Activated T-cell treated with anti-CD3 and anti-CD28 coated beads, Interleukin-2, amount 50 U/mL, for 4 hours (primary cell): Measurements from ENCODE around the gene CDYL2. TPM values are rescaled to one million over a fixed set of nuclear protein-coding genes. Genes with fewer than 3 reads are reported as not detected.
"Not testable (repeated sequence)": the region's sequence is repeated elsewhere in the genome, so short reads cannot be mapped to it uniquely, and the experiment has no call there.

Experiments
- ATAC-seq, 2 donors: fragments of 200-7000 bp; cut with Tn5 transposase; one replicate each; pipeline ENCODE4 v1.10.0; 2021
- DNase-seq: peaks from one replicate; pipeline ENCODE4 v3.0.0-alpha.2; 2020
- H3K27me3 Mint-ChIP-seq: one replicate; pipeline ENCODE4 v1.8.0; 2021; ENCODE audit warnings: low read depth, mixed read lengths
- H3K36me3 Mint-ChIP-seq: one replicate; pipeline ENCODE4 v1.8.0; 2022; ENCODE audit warnings: mixed read lengths; ENCODE audit not compliant: insufficient read depth
- H3K4me1 Mint-ChIP-seq: one replicate; pipeline ENCODE4 v1.8.0; 2021; ENCODE audit warnings: low read depth, mixed read lengths
- H3K4me3 Mint-ChIP-seq: one replicate; pipeline ENCODE4 v1.8.0; 2021; ENCODE audit warnings: mild to moderate bottlenecking, moderate library complexity, mixed read lengths
- H3K9me3 Mint-ChIP-seq: one replicate; pipeline ENCODE4 v1.8.0; 2021; ENCODE audit warnings: mixed read lengths
- total RNA-seq, 3 donors: library from RNA; stranded (reverse); gene quantifications; one replicate each; pipeline ENCODE4 v1.2.1, GENCODE V29; 2021

CDYL2 gene
- total RNA-seq, 3 donors from 2014 or later: 15.3 to 19.8 (median 15.6) TPM

- no peaks in the 10 kb centered on the region for H3K27me3 Mint-ChIP-seq
- H3K9me3 Mint-ChIP-seq: peaks cover 4% of the 10 kb centered on the region
- no peak overlapping the region for H3K4me3 Mint-ChIP-seq
- H3K36me3 Mint-ChIP-seq: peaks cover 8% of the 10 kb centered on the region
- DNase-seq: no peak
- peaks cover 1% of the 10 kb centered on the region for H3K4me1 Mint-ChIP-seq
- no peak for ATAC-seq
These were observed 10.3 kb downstream of the CDYL2 start for GRCh38 chr16:80794071-80794470.

GRCh38 chr16:80792031-80792430, 12.4 kb downstream of the CDYL2 start:
- Mint-ChIP-seq H3K4me3 (no peak overlapping the region), H3K9me3 (peaks cover 4% of the 10 kb centered on the region), H3K36me3 (peaks cover 8% of the 10 kb centered on the region), H3K27me3 (no peaks in the 10 kb centered on the region), H3K4me1 (peaks cover 4% of the 10 kb centered on the region)
- ATAC-seq (no peak), DNase-seq (no peak)

DNA sequence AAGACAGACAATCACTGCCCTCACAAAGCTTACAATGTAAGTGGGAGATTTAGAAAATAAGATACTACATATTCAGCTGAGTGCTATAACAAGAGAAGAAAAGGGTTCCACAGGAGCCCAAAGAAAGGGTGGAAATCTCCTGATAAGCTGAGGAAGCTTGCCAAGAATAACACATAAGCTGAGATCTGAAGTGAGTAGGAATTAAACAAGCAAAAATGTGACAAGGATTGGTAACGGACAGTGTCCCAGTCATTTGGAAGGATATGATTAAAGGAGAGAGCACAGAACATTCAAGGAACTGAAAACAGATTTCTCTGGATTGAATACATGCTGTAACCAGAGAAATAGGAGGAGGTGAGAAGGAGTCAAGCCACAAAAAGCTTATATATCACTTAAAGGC, 13.0 kb downstream of the CDYL2 start:
- Mint-ChIP-seq H3K27me3 (no peaks in the 10 kb centered on the region), H3K9me3 (peaks cover 4% of the 10 kb centered on the region), H3K4me1 (peaks cover 2% of the 10 kb centered on the region), H3K36me3 (peaks cover 10% of the 10 kb centered on the region), H3K4me3 (no peak overlapping the region)
- ATAC-seq (no peak), DNase-seq (no peak)

DNA sequence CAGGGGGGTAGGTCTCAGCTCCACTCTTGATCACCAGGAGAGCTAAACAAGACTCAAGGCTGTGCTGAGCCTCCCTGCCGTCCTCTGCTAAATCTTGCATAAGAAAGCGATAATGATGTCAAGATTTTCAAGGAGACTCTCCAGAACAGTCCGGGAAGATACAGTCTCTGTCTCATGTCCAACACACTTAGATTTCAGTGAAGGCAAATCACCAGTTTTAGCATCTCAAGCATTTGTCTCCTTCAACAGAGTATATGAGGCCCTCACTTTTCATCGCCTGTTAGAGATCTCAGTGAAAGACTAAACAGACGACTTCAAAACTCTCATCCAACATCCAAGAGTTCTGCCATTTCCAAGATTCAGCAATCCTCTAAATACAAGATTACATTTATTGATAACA, 13.6 kb downstream of the CDYL2 start:
- Mint-ChIP-seq H3K9me3 (peaks cover 9% of the 10 kb centered on the region), H3K27me3 (no peaks in the 10 kb centered on the region), H3K4me3 (no peak overlapping the region), H3K4me1 (peaks cover 2% of the 10 kb centered on the region), H3K36me3 (peaks cover 10% of the 10 kb centered on the region)
- ATAC-seq (no peak), DNase-seq (no peak)

- DNase-seq (no peak), ATAC-seq (no peak)
- H3K4me1 Mint-ChIP-seq: peaks cover 2% of the 10 kb centered on the region
- H3K36me3 Mint-ChIP-seq: peaks cover 16% of the 10 kb centered on the region
- H3K9me3 Mint-ChIP-seq: peaks cover 30% of the 10 kb centered on the region
- no peaks in the 10 kb centered on the region for H3K27me3 Mint-ChIP-seq
- no peak overlapping the region for H3K4me3 Mint-ChIP-seq
These were observed 16.4 kb downstream of the CDYL2 start for GRCh38 chr16:80788027-80788426.

DNA sequence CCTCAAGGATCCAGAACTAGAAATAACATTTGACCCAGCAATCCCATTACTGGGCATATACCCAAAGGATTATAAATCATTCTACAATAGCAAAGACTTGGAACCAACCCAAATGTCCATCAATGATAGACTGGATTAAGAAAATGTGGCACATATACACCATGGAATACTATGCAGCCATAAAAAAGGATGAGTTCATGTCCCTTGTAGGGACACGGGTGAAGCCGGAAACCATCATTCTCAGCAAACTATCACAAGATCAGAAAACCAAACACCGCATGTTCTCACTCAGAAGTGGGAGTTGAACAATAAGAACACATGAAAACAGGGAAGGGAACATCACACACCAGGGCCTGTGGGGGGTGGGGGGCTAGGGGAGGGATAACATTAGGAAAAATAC, 17.8 kb downstream of the CDYL2 start:
- not testable (repeated sequence) for H3K27me3 Mint-ChIP-seq, H3K4me3 Mint-ChIP-seq, H3K4me1 Mint-ChIP-seq, DNase-seq, ATAC-seq
- peaks cover 15% of the 10 kb centered on the region for H3K36me3 Mint-ChIP-seq
- peaks cover 41% of the 10 kb centered on the region for H3K9me3 Mint-ChIP-seq

DNA sequence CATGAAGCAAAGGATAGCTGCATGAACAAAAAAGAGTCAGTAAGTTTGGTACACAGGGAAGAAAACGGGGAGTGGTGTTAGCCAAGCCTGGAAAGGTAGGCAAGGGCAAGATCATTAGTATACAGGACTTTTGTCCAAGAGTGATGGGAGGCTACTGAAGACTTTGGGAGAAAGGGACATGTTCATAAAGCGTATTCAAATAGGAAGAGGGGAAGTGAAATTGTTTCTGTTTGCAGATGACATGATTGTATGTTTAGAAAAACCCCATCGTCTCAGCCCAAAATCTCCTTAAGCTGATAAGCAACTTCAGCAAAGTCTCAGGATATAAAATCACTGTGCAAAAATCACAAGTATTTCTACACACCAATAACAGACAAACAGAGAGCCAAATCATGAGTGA, 19.4 kb downstream of the CDYL2 start:
- H3K36me3 Mint-ChIP-seq: peaks cover 20% of the 10 kb centered on the region
- no peaks in the 10 kb centered on the region for H3K27me3 Mint-ChIP-seq
- H3K9me3 Mint-ChIP-seq: peaks cover 51% of the 10 kb centered on the region
- H3K4me3 Mint-ChIP-seq: no peak overlapping the region
- ATAC-seq: no peak
- no peak for DNase-seq
- peaks cover 2% of the 10 kb centered on the region for H3K4me1 Mint-ChIP-seq

- DNase-seq: no peak
- no peak overlapping the region for H3K4me3 Mint-ChIP-seq
- peaks cover 9% of the 10 kb centered on the region for H3K36me3 Mint-ChIP-seq
- peaks cover 8% of the 10 kb centered on the region for H3K4me1 Mint-ChIP-seq
- peaks cover 32% of the 10 kb centered on the region for H3K9me3 Mint-ChIP-seq
- no peaks in the 10 kb centered on the region for H3K27me3 Mint-ChIP-seq
- no peak for ATAC-seq
These were observed 25.7 kb downstream of the CDYL2 start for GRCh38 chr16:80778703-80779102.

GRCh38 chr16:80776856-80777255, 27.5 kb downstream of the CDYL2 start:
- Mint-ChIP-seq H3K4me1 (peaks cover 8% of the 10 kb centered on the region), H3K4me3 (no peak overlapping the region), H3K9me3 (peaks cover 17% of the 10 kb centered on the region), H3K36me3 (peaks cover 11% of the 10 kb centered on the region), H3K27me3 (no peaks in the 10 kb centered on the region)
- DNase-seq (no peak), ATAC-seq (no peak)

DNA sequence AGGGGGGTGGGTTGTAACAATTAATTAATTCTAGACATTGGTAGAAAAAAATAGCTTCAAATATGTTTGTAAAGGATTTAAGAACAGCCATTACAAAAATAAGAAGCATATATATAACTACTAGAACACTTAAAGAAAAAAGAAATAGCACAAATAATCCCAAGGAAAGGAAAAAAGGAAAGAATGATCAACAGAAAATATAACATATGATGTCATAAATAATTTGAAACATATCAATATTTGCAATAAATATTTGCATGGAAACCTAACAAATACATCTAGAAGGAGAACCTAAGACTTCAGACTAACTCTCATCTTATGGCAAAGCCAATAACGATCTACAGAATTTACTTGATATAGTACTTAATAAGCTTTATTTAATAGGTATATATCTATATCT, 28.9 kb downstream of the CDYL2 start:
- H3K9me3 Mint-ChIP-seq: peaks cover 7% of the 10 kb centered on the region
- no peak overlapping the region for H3K4me3 Mint-ChIP-seq
- peaks cover 8% of the 10 kb centered on the region for H3K4me1 Mint-ChIP-seq
- H3K27me3 Mint-ChIP-seq: no peaks in the 10 kb centered on the region
- peaks cover 6% of the 10 kb centered on the region for H3K36me3 Mint-ChIP-seq
- ATAC-seq: no peak
- DNase-seq: no peak

DNA sequence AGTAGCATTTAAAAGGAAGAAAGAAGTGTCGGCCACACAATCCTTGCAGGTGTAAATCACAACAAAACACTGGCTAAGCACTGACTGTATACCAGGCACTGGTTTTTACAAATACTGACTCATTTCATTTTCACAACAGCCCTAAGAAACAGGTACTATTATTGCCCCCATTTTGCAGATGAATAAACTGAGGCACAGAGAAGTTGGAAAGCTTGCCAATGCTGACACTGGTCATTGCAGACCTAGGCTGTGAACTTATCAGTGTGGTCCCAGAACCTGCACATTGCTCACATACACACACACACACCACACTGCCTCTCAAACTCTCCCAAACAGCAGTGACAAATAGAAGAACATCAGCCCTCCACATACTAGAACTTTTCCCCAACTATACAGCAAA, 37.6 kb downstream of the CDYL2 start:
- no peak for DNase-seq
- H3K4me1 Mint-ChIP-seq: peaks cover 11% of the 10 kb centered on the region
- peaks cover 15% of the 10 kb centered on the region for H3K36me3 Mint-ChIP-seq

DNA sequence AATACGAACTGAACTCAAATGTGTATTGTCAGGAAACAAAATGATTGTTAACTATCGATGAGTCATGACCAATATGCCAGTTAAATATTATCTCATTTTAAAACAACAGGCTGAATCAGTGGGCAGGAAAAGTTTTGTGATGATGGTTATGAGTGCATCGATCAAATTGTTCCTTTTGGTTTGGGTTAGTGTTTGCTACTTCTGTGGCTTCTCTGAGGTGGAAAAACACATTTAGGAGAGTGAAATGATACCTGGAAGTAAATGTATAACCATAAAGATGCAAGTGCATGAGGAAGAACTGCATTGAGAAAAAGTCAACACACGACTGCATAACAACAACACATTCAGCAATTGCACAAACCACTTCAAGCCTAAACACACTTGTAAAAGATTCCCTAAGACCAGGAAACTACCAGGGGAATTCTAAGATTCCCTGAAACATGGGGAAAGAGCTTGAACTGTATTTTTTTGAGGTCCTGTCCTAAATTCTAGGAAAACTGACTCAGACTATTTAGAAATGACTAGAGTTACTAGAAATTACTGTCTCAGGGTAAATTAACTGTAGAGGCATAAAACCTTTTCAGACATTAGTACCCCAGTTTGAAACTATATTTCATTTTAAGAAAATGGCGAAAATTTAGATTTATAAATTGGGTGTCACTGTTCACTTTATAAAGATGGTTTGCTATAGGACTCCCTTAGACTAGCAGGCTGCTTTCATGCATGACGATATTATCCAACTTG, 44.8 kb downstream of the CDYL2 start:
- Mint-ChIP-seq H3K36me3 (peaks cover 11% of the 10 kb centered on the region), H3K4me1 (peaks cover 16% of the 10 kb centered on the region), H3K27me3 (no peaks in the 10 kb centered on the region), H3K9me3 (no peaks in the 10 kb centered on the region), H3K4me3 (peak overlapping the region; percentile 11)
- ATAC-seq: peak; percentile 53 to 80
- no peak for DNase-seq

More for the DNA sequence above, 37.6 kb downstream of the CDYL2 start:
- Mint-ChIP-seq H3K27me3 (no peaks in the 10 kb centered on the region), H3K4me3 (no peak overlapping the region), H3K9me3 (peaks cover 3% of the 10 kb centered on the region)
- no peak for ATAC-seq

DNA sequence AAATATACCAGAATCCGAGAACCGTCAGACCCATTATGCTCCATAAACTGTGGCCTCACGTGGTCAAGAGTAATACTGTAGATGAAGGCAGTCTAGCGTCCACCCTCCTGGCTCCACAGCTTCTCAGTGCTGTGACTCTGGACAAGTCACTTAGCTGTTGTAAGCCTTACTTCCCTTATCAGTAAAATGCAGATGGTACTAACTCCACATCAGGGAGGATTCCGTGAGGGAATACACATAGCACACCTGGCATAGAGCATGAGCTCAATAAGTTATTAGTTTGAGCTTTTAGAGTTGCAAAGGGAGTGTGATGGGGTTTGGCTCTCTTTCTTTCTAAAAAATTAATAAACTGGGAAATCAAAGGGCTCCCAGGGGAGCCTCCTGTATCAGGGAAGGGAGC, 49.9 kb downstream of the CDYL2 start:
- Mint-ChIP-seq H3K27me3 (no peaks in the 10 kb centered on the region), H3K4me3 (no peak overlapping the region), H3K9me3 (no peaks in the 10 kb centered on the region), H3K4me1 (peaks cover 13% of the 10 kb centered on the region), H3K36me3 (no peaks in the 10 kb centered on the region)
- DNase-seq (no peak), ATAC-seq (no peak)

- Mint-ChIP-seq H3K4me1 (peaks cover 15% of the 10 kb centered on the region), H3K36me3 (peaks cover 2% of the 10 kb centered on the region), H3K9me3 (no peaks in the 10 kb centered on the region), H3K4me3 (no peak overlapping the region), H3K27me3 (no peaks in the 10 kb centered on the region)
- DNase-seq (no peak), ATAC-seq (no peak)
These were observed 51.9 kb downstream of the CDYL2 start for GRCh38 chr16:80752541-80752940.

DNA sequence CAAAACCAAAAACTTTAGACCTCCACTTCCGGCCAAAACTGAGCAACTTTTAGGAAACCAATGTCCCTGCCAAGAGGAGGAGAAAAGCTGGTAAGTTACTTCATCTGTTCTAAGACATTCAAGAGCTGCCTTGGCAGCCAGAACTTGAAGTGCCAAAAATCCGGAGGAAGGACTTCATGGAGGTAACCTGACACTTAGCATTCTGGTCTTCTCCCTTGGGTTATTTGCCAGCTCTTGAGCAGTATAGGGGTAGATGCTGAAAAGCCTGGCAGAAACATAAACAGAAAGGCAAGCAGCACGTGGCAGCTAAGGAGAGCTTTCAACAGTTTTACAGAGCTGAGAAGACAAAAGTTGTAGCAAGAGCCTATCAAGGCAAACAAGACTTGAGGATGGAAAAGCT, 53.2 kb downstream of the CDYL2 start:
- Mint-ChIP-seq H3K27me3 (no peaks in the 10 kb centered on the region), H3K9me3 (no peaks in the 10 kb centered on the region), H3K4me1 (peaks cover 16% of the 10 kb centered on the region), H3K36me3 (peaks cover 2% of the 10 kb centered on the region), H3K4me3 (no peak overlapping the region)
- DNase-seq: no peak
- ATAC-seq: no peak
